ENCODE measurements around the gene HDAC4. TPM values are rescaled to one million over a fixed set of nuclear protein-coding genes. Genes with fewer than 3 reads are reported as not detected.
"Not testable (repeated sequence)": the region's sequence is repeated elsewhere in the genome, so short reads cannot be mapped to it uniquely, and the experiment has no call there.

HDAC4 gene
- total RNA-seq, 1 experiment from 2014 or later, result 32.0 TPM

DNA sequence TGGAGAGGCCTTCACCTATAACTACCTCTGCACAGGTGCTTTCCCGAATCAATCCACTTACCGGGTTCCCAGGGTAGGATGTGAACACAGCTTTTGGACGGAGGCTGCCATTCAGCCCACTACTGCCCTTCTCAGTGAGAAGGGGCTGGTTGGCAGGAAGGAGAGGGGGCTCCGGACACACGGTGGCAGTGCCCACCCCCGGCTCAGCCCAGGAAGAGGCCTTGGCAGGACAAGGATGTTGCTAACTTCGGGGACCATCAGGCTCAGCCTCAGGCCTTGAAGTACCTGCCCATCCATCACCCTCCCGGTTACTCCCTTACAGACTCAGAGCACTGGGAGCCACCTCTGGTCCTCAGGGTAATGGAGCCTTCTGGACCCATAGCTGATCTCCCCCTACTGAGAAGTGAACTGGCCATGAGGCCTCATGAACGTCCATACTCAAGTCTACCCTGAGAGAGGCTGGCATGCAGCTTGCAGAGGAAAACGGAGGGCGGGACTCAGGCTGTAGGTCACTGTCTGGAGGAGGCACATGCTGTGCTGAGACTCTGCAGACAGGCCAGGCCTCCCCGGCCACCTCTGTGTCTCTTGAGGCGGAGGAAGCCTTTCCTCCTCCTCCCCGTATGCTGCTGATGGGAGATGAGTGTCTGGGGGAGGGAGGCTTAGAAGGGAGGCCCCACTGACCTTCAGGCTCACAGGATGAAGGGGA is 361.9 kb downstream of the HDAC4 start:
- Histone ChIP-seq H3K79me1 (ENCODE audit: insufficient read depth, low read depth, low read length, poor library complexity, severe bottlenecking) (no peaks in the 10 kb centered on the region), H4K91ac (ENCODE audit: insufficient read length, low read depth, low read length) (no peak overlapping the region), H4K5ac (ENCODE audit: insufficient read length, low read depth, low read length) (no peak overlapping the region), H3K27ac (ENCODE audit: insufficient read length, low read depth, low read length) (no peak overlapping the region), H2BK15ac (ENCODE audit: low read depth, low read length) (no peak overlapping the region), H3K27me3 (ENCODE audit: insufficient read depth, low read length) (no peaks in the 10 kb centered on the region), H3K79me2 (ENCODE audit: insufficient read depth, low read length) (no peaks in the 10 kb centered on the region), H3K56ac (ENCODE audit: insufficient read length, low read depth, low read length) (no peak overlapping the region), H4K8ac (replicated peaks; ENCODE audit: insufficient read length, low read depth, low read length) (no peak overlapping the region), H3K23ac (ENCODE audit: insufficient read length, low read depth, low read length) (no peak overlapping the region), H3K4ac (ENCODE audit: low read depth, low read length) (no peak overlapping the region), H2BK5ac (ENCODE audit: insufficient read length, low read length) (no peak overlapping the region), H2AFZ (ENCODE audit: low read length) (no peak overlapping the region), H3T11ph (ENCODE audit: low read length) (no peak overlapping the region), H3K9me3 (ENCODE audit: control insufficient read depth, low read depth, low read length) (no peaks in the 10 kb centered on the region), H3K4me2 (ENCODE audit: insufficient read depth, insufficient read length, low read length) (no peak overlapping the region), H2BK20ac (ENCODE audit: low read depth, low read length, poor library complexity, severe bottlenecking) (no peak overlapping the region), H4K20me1 (ENCODE audit: control insufficient read depth, insufficient read depth, insufficient read length) (no peaks in the 10 kb centered on the region), H2BK12ac (ENCODE audit: insufficient read length, low read depth, low read length) (no peak overlapping the region), H2AK5ac (ENCODE audit: insufficient read length, low read length) (no peak overlapping the region), H3K9ac (ENCODE audit: extremely low read depth, insufficient read length, low read length) (no peak overlapping the region), H2BK120ac (ENCODE audit: low read depth, low read length, poor library complexity, severe bottlenecking) (no peak overlapping the region), H3K14ac (ENCODE audit: insufficient read depth, low read length) (no peak overlapping the region), H3K4me1 (ENCODE audit: insufficient read depth, low read length) (no peaks in the 10 kb centered on the region), H3K18ac (ENCODE audit: insufficient read length, low read depth, low read length) (no peak overlapping the region), H3K23me2 (ENCODE audit: insufficient read length, low read depth, low read length, poor library complexity, severe bottlenecking) (no peaks in the 10 kb centered on the region)
- Mint-ChIP-seq H3K4me1 (0 out of 4 replicates have a peak, but pooled peaks cover 0 to 2% of the 10 kb centered on the region in 2 experiments), H3K9me3 (no peaks in the 10 kb centered on the region), H3K27me3 (ENCODE audit: low read depth) (peaks cover 8% of the 10 kb centered on the region), H3K36me3 (ENCODE audit: insufficient read depth in 1 of 3, low read depth in 3 of 3) (no peaks in the 10 kb centered on the region; a peak in 1 of 7 replicates), H3K4me3 (no peak overlapping the region), H3K27ac (no peak overlapping the region)
- DNase-seq, result no peak
- TF ChIP-seq, protein P1, sequence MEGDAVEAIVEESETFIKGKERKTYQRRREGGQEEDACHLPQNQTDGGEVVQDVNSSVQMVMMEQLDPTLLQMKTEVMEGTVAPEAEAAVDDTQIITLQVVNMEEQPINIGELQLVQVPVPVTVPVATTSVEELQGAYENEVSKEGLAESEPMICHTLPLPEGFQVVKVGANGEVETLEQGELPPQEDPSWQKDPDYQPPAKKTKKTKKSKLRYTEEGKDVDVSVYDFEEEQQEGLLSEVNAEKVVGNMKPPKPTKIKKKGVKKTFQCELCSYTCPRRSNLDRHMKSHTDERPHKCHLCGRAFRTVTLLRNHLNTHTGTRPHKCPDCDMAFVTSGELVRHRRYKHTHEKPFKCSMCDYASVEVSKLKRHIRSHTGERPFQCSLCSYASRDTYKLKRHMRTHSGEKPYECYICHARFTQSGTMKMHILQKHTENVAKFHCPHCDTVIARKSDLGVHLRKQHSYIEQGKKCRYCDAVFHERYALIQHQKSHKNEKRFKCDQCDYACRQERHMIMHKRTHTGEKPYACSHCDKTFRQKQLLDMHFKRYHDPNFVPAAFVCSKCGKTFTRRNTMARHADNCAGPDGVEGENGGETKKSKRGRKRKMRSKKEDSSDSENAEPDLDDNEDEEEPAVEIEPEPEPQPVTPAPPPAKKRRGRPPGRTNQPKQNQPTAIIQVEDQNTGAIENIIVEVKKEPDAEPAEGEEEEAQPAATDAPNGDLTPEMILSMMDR (conservative IDR thresholded peaks at IDR 0.05), result no peak
- no CpG with 5 or more reads among the region's 14 CpGs for WGBS (ENCODE audit: extremely low coverage, insufficient read length, low lambda C conversion rate)

DNA sequence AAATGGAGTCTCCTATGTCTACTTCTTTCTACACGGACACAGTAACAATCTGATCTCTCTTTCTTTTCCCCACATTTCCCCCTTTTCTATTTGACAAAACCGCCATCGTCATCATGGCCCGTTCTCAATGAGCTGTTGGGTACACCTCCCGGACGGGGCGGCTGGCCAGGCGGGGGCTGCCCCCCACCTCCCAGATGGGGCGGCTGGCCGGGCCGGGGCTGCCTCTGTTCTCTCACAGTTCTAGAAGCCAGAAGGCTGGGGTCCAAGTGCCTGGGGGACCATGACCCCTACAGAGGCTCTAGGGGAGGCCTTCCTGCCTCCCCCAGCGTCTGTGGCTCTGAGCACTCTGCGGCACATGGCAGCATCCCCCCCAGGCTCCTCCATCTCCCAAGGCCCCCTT is 362.5 kb downstream of the HDAC4 start:
- not testable (repeated sequence) for DNase-seq; H2AFZ ChIP-seq (ENCODE audit: low read length); H3K9me3 ChIP-seq (ENCODE audit: control insufficient read depth, low read depth, low read length); H3K23ac ChIP-seq (ENCODE audit: insufficient read length, low read depth, low read length); H3K23me2 ChIP-seq (ENCODE audit: insufficient read length, low read depth, low read length, poor library complexity, severe bottlenecking); H4K20me1 ChIP-seq (ENCODE audit: control insufficient read depth, insufficient read depth, insufficient read length); H3K4ac ChIP-seq (ENCODE audit: low read depth, low read length); H3K9ac ChIP-seq (ENCODE audit: extremely low read depth, insufficient read length, low read length); H3T11ph ChIP-seq (ENCODE audit: low read length); H3K79me2 ChIP-seq (ENCODE audit: insufficient read depth, low read length); H3K4me1 Mint-ChIP-seq; H4K8ac ChIP-seq (replicated peaks; ENCODE audit: insufficient read length, low read depth, low read length); H2BK15ac ChIP-seq (ENCODE audit: low read depth, low read length); H2AK5ac ChIP-seq (ENCODE audit: insufficient read length, low read length); H4K91ac ChIP-seq (ENCODE audit: insufficient read length, low read depth, low read length); H3K79me1 ChIP-seq (ENCODE audit: insufficient read depth, low read depth, low read length, poor library complexity, severe bottlenecking); H2BK5ac ChIP-seq (ENCODE audit: insufficient read length, low read length); H3K4me2 ChIP-seq (ENCODE audit: insufficient read depth, insufficient read length, low read length); H3K27ac Mint-ChIP-seq; H3K4me3 Mint-ChIP-seq; H2BK12ac ChIP-seq (ENCODE audit: insufficient read length, low read depth, low read length); H3K27ac ChIP-seq (ENCODE audit: insufficient read length, low read depth, low read length); H3K18ac ChIP-seq (ENCODE audit: insufficient read length, low read depth, low read length); H4K5ac ChIP-seq (ENCODE audit: insufficient read length, low read depth, low read length); H3K56ac ChIP-seq (ENCODE audit: insufficient read length, low read depth, low read length); H3K4me1 ChIP-seq (ENCODE audit: insufficient read depth, low read length); H3K14ac ChIP-seq (ENCODE audit: insufficient read depth, low read length); H2BK120ac ChIP-seq (ENCODE audit: low read depth, low read length, poor library complexity, severe bottlenecking); H3K9me3 Mint-ChIP-seq; H3K27me3 Mint-ChIP-seq (ENCODE audit: low read depth); H2BK20ac ChIP-seq (ENCODE audit: low read depth, low read length, poor library complexity, severe bottlenecking); H3K27me3 ChIP-seq (ENCODE audit: insufficient read depth, low read length); H3K36me3 Mint-ChIP-seq (ENCODE audit: insufficient read depth in 1 of 3, low read depth in 3 of 3)
- no CpG with 5 or more reads among the region's 13 CpGs for WGBS (ENCODE audit: extremely low coverage, insufficient read length, low lambda C conversion rate)
